ACC112 (cell line): Measurements from ENCODE around the gene PPP3R1.

Experiments
- H2AFZ ChIP-seq: fragments of 200-600 bp; sonication (generic); one replicate; pipeline ENCODE4 v1.6.0; 2017; ENCODE audit warnings: antibody characterized with exemption, low read length; ENCODE audit not compliant: unreplicated experiment
- H3K27ac ChIP-seq: fragments of 200-600 bp; sonication (generic); 2 replicates; pipeline ENCODE4 v1.5.1; 2014; ENCODE audit warnings: low read depth, mild to moderate bottlenecking, antibody characterized with exemption, low read length, moderate library complexity
- H3K27me3 ChIP-seq: fragments of 200-600 bp; sonication (generic); 2 replicates; pipeline ENCODE4 v1.6.1; 2014; ENCODE audit warnings: mild to moderate bottlenecking, antibody characterized with exemption, low read length, moderate library complexity, mixed read lengths; ENCODE audit not compliant: insufficient read depth
- H3K36me3 ChIP-seq: fragments of 200-600 bp; sonication (generic); 2 replicates; pipeline ENCODE4 v1.6.1; 2016; ENCODE audit warnings: mild to moderate bottlenecking, antibody characterized with exemption, low read length, moderate library complexity, mixed read lengths; ENCODE audit not compliant: insufficient read depth
- H3K4me1 ChIP-seq: fragments of 200-600 bp; sonication (generic); one replicate; pipeline ENCODE4 v1.6.1; 2016; ENCODE audit warnings: low read length, mixed read lengths; ENCODE audit not compliant: insufficient read depth, unreplicated experiment, control insufficient read depth
- H3K4me3 ChIP-seq: fragments of 200-600 bp; sonication (generic); 2 replicates; pipeline ENCODE4 v1.5.1; 2014; ENCODE audit warnings: mild to moderate bottlenecking, low read depth, low read length
- H3K79me2 ChIP-seq: fragments of 200-600 bp; sonication (generic); one replicate; pipeline ENCODE4 v1.6.0; 2016; ENCODE audit warnings: low read length; ENCODE audit not compliant: control insufficient read depth, unreplicated experiment, insufficient read depth

Gene PPP3R1

DNA sequence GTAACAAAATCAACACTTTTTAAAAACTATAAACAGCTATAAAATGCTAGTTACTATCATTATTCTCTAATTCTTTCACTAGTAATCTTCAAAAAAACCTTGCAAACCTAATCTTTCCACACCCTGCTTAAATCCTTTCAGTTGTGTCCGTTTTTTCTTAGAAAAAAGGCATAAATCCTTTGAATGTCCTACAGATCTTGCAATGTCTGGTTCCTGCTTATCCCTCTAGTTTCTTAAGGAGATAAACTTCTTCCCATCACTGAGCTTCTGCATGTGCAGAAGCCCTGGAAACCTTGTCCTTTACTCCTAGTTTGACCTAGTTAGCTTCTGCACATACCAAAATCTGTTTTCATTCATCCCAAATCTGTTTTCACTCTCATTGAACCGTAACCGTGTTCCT, 95.9 kb downstream of the PPP3R1 start:
- no peaks in the 10 kb centered on the region for H3K36me3 ChIP-seq
- no peaks in the 10 kb centered on the region for H3K27me3 ChIP-seq
- H3K79me2 ChIP-seq = peaks cover 54% of the 10 kb centered on the region
- H3K27ac ChIP-seq = no peak overlapping the region
- peak overlapping the region; percentile 82 for H3K4me3 ChIP-seq
- peak overlapping the region; percentile 11 for H2AFZ ChIP-seq
- H3K4me1 ChIP-seq = peaks cover 10% of the 10 kb centered on the region

DNA sequence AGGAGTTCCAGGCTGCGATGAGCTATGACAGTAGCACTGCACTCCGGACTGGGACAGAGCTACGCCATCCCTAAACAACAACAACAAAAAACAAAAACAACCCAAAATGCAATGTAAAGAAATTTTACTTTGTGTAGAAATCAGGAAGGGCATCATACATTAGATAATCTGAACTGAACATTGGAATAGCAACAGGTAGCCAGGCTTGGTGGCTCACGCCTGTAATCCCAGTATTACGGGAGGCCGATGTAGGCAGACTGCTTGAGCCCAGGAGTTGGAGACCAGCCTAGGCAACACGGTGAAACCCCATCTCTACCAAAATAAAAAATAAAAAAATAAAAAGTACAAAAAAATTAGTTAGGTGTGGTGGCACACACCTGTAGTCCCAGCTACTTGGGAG, 96.7 kb downstream of the PPP3R1 start:
- Histone ChIP-seq H2AFZ (no peak overlapping the region), H3K27ac (no peak overlapping the region), H3K36me3 (no peaks in the 10 kb centered on the region), H3K27me3 (no peaks in the 10 kb centered on the region), H3K4me3 (no peak overlapping the region), H3K79me2 (peaks cover 48% of the 10 kb centered on the region), H3K4me1 (peaks cover 18% of the 10 kb centered on the region)

DNA sequence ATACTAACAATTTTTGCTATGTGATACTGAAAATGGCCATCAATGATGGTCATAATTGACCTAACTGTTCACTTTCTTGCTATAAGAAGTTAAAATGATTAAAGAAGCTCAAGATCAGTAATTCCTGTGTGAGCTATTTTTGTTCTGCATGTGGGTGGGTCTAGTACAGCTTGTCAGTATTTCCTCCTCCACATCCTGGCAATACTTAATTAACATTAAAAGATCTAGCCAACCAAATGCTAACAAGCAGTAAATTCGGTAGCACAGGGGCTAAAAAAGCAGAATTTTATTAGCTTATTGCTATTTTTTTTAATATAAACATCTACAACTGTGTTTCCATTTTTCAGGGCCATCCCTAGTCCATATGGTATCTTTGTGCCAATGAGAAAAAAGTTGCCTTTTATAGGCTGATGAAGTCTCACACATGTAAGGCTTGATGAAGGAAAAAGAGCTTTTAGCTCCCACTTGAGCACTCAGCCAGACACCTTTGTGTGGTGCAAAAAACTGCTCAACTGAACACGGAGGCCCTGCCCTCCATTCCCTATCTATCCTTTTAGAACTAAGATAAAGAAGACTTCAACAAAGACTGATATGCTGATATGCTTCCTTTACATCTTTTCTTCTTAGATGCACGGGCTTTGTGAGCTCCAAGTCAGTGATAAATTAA, 99.5 kb downstream of the PPP3R1 start:
- Histone ChIP-seq H3K4me1 (peaks cover 11% of the 10 kb centered on the region), H3K36me3 (no peaks in the 10 kb centered on the region), H3K27ac (no peak overlapping the region), H2AFZ (no peak overlapping the region), H3K79me2 (peaks cover 23% of the 10 kb centered on the region), H3K27me3 (no peaks in the 10 kb centered on the region), H3K4me3 (no peak overlapping the region)

DNA sequence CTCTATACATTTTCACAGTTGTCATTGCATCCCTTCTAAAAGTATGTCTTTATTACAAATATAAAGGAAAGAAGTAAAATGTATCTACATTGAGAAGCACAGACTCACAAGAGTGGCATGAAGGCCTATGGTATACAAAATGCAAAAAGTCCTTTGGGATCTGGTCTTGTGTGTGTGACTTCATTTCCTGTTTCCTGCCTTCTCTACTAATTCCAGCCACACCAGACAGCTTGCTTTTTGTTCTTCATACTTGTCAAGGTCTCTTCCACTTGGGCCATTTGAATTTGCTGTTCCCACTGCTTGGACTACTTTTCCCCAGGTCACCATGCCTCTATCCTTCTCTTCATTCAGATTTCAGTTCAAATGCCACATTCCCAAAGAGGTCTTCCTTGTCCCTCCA, 101.3 kb downstream of the PPP3R1 start:
- Histone ChIP-seq H3K4me3 (no peak overlapping the region), H2AFZ (no peak overlapping the region), H3K36me3 (no peaks in the 10 kb centered on the region), H3K4me1 (peaks cover 11% of the 10 kb centered on the region), H3K27ac (no peak overlapping the region), H3K79me2 (peaks cover 11% of the 10 kb centered on the region), H3K27me3 (no peaks in the 10 kb centered on the region)

DNA sequence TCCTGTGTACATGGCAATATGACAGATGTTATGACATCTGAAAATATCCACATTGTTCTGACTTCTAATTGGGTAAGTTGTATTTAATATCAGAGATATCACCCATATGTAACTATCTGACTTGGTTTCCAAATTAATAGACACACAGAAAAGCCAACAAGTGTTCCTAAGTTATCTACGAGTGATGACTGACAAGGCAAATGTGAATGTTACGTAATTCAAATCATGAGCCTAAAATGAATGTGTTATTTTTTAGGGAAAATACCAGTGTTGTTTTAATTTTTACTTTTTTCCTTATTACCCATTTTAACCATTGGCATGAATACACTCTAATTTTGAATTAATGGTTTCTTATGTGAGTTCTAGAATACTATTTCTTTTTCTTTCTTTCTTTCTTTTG, 110.5 kb downstream of the PPP3R1 start:
- Histone ChIP-seq H3K4me3 (no peak overlapping the region), H3K4me1 (no peaks in the 10 kb centered on the region), H2AFZ (no peak overlapping the region), H3K27ac (no peak overlapping the region), H3K27me3 (no peaks in the 10 kb centered on the region), H3K36me3 (peaks cover 7% of the 10 kb centered on the region; the same call in 1 of the 2 replicates), H3K79me2 (no peaks in the 10 kb centered on the region)

DNA sequence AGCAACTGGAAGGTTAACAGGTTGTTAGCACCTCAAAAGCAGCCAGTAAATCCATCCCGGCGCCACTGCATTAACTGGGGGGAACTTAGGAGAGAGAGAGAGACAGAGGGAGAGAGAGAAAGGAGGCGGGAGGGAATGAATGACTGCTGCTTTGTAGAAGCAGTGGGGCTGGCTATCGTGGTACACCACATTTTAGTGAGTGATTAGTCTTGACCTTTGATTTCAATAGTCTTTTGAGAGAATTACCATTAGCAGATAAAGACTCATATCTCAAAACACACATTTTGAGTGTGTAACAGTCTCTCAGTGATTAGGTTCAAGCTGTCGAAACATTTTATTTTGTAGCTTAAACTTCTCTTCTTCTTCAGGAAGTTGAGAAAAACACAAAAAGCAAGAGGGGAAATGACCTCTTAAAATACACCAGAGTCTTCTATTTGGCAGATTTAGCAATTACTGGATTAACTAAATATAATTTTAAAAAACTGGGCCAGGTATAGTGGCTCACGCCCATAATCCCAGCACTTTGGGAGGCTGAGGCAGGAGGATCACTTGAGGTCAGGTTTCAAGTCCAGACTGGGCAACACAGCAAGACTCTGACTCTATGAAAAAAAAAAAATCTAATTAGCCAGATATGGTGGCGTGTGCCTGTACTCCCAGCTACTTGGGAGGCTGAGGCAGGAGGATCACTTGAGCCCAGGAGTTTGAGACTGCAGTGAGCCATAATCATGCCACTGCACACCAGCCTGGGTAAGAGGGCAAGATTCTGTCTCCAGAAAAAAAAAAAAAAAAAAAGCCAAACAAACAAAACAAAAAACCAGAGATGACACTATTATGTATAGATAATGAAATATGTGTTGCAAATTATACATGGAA, 116.6 kb downstream of the PPP3R1 start:
- Histone ChIP-seq H3K36me3 (peaks cover 7% of the 10 kb centered on the region; the same call in 1 of the 2 replicates), H3K79me2 (no peaks in the 10 kb centered on the region), H3K27ac (no peak overlapping the region), H3K4me3 (no peak overlapping the region), H3K4me1 (no peaks in the 10 kb centered on the region), H2AFZ (no peak overlapping the region), H3K27me3 (no peaks in the 10 kb centered on the region)

DNA sequence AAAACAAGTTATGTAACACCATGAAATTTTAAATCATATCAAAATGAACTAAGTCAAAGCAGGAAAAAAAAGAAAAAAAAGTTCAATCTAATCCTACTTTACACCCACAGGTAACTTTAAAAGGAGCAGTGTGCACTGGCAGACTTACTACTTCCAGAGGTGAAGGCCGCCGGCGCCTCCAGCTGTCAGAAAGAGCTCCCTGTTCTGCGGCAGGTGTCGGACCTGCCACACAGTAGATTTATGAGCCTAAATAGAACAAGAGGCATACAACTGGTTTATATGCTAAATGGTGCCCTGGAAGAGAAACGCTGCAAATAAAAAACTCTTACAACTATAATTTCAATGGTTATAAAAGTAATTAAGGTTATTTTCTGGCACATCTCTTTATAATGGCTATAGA, 117.8 kb downstream of the PPP3R1 start:
- Histone ChIP-seq H3K4me3 (no peak overlapping the region), H3K27me3 (no peaks in the 10 kb centered on the region), H3K79me2 (no peaks in the 10 kb centered on the region), H2AFZ (no peak overlapping the region), H3K36me3 (no peaks in the 10 kb centered on the region; the same call in 1 of the 2 replicates), H3K4me1 (no peaks in the 10 kb centered on the region), H3K27ac (no peak overlapping the region)

DNA sequence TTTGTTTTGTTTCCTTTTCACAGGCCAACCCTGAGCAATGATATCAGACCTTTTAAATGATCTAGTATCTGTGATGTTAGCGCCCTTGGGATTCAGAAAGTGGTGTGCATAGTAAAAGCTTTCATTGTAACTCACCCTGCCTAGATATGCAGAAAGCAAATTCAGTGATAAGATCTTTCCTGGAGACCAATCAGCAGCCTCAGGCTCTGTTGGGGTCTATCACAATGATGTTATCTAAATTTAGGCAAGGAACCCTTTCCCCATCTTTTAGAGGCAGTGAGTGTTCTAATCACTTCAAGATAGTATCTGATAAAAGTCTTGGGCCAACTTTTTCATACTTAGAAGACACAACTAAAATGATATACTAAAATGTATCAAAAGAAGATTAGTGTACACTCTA, 118.2 kb downstream of the PPP3R1 start:
- H3K79me2 ChIP-seq = no peaks in the 10 kb centered on the region
- H3K27ac ChIP-seq = no peak overlapping the region
- no peak overlapping the region for H3K4me3 ChIP-seq
- H3K4me1 ChIP-seq = no peaks in the 10 kb centered on the region
- H3K27me3 ChIP-seq = no peaks in the 10 kb centered on the region
- H3K36me3 ChIP-seq = no peaks in the 10 kb centered on the region; the same call in 1 of the 2 replicates
- no peak overlapping the region for H2AFZ ChIP-seq
